Embryonic facial prominence (tissue), 1 donor: Measurements from ENCODE around the gene RCL1.

Source experiments
- DNase-seq: peaks from one replicate; pipeline ENCODE4 v3.0.0-alpha.2; 2016; ENCODE audit errors: extremely low spot score

The RCL1 gene

GRCh38 chr9:4842213-4842612 lies 49.5 kb downstream of the RCL1 start:
- DNase-seq: no peak

- no peak for DNase-seq
Observed at GRCh38 chr9:4842734-4843133, 50.0 kb downstream of the RCL1 start.

GRCh38 chr9:4844056-4844838 lies 51.5 kb downstream of the RCL1 start:
- no peak for DNase-seq

GRCh38 chr9:4849369-4849768 lies 56.6 kb downstream of the RCL1 start:
- DNase-seq: no peak

- DNase-seq: no peak
Observed at GRCh38 chr9:4850603-4851310, 58.0 kb downstream of the RCL1 start.

GRCh38 chr9:4852419-4852818 lies 59.7 kb downstream of the RCL1 start:
- DNase-seq: no peak

- DNase-seq: no peak
Observed at GRCh38 chr9:4854265-4854590, 61.5 kb downstream of the RCL1 start.

GRCh38 chr9:4855841-4856240 lies 63.1 kb downstream of the RCL1 start:
- no peak for DNase-seq

GRCh38 chr9:4857163-4857810 lies 64.5 kb downstream of the RCL1 start:
- no peak for DNase-seq

GRCh38 chr9:4859035-4859434 lies 66.3 kb downstream of the RCL1 start:
- no peak for DNase-seq

GRCh38 chr9:4860383-4860782 lies 67.6 kb downstream of the RCL1 start:
- DNase-seq: no peak

- DNase-seq: no peak
Observed at GRCh38 chr9:4861145-4861544, 68.4 kb downstream of the RCL1 start.

- no peak for DNase-seq
Observed at GRCh38 chr9:4861736-4862451, 69.2 kb downstream of the RCL1 start.

- DNase-seq: no peak
Observed at GRCh38 chr9:4862506-4863250, 69.9 kb downstream of the RCL1 start.

GRCh38 chr9:4864234-4864661 lies 71.5 kb downstream of the RCL1 start:
- DNase-seq: no peak

- DNase-seq: no peak
Observed at GRCh38 chr9:4864698-4865097, 72.0 kb downstream of the RCL1 start.

GRCh38 chr9:4865681-4866080 lies 72.9 kb downstream of the RCL1 start:
- DNase-seq: no peak

- DNase-seq: no peak
Observed at GRCh38 chr9:4866239-4866969, 73.7 kb downstream of the RCL1 start.

- DNase-seq: no peak
Observed at GRCh38 chr9:4873066-4873465, 80.3 kb downstream of the RCL1 start.

GRCh38 chr9:4875559-4875958 lies 82.8 kb downstream of the RCL1 start:
- no peak for DNase-seq

GRCh38 chr9:4879115-4879558 lies 86.4 kb downstream of the RCL1 start:
- no peak for DNase-seq
